T-helper 1 cell treated with Interleukin-12 subunit alpha and Interleukin-12 subunit beta and Interleukin-4 antibody, amounts not matched to agents 30 μg/mL and 1 μg/mL, for 36 hours (primary cell): Measurements from ENCODE around the gene DNMT3L.

ENCODE experiments used
- H3K27ac Mint-ChIP-seq: one replicate; pipeline ENCODE4 v1.8.0; 2021; ENCODE audit warnings: mild to moderate bottlenecking, mixed read lengths
- H3K27me3 Mint-ChIP-seq: one replicate; pipeline ENCODE4 v1.8.0; 2021; ENCODE audit warnings: low read depth, mixed read lengths
- H3K36me3 Mint-ChIP-seq: one replicate; pipeline ENCODE4 v1.8.0; 2021; ENCODE audit warnings: low read depth, mixed read lengths
- H3K4me1 Mint-ChIP-seq: one replicate; pipeline ENCODE4 v1.8.0; 2021; ENCODE audit warnings: low read depth, mixed read lengths
- H3K4me3 Mint-ChIP-seq: one replicate; pipeline ENCODE4 v1.8.0; 2021; ENCODE audit warnings: mild to moderate bottlenecking, moderate library complexity, mixed read lengths
- H3K9me3 Mint-ChIP-seq: one replicate; pipeline ENCODE4 v1.8.0; 2021; ENCODE audit warnings: mixed read lengths

Gene DNMT3L

GRCh38 chr21:44299085-44299457 lies 37.4 kb upstream of the DNMT3L start:
- Mint-ChIP-seq H3K36me3 (peaks cover 2% of the 10 kb centered on the region), H3K27me3 (no peaks in the 10 kb centered on the region), H3K4me3 (peak overlapping the region; percentile 83), H3K4me1 (peaks cover 39% of the 10 kb centered on the region), H3K27ac (peak overlapping the region; percentile 91), H3K9me3 (no peaks in the 10 kb centered on the region)

- H3K4me3 Mint-ChIP-seq = peak overlapping the region; percentile 40
- no peaks in the 10 kb centered on the region for H3K27me3 Mint-ChIP-seq
- H3K4me1 Mint-ChIP-seq = peaks cover 33% of the 10 kb centered on the region
- H3K9me3 Mint-ChIP-seq = no peaks in the 10 kb centered on the region
- H3K27ac Mint-ChIP-seq = peak overlapping the region; percentile 63
- H3K36me3 Mint-ChIP-seq = peaks cover 2% of the 10 kb centered on the region
Measured at GRCh38 chr21:44298301-44298700, 36.6 kb upstream of the DNMT3L start.

- no peaks in the 10 kb centered on the region for H3K9me3 Mint-ChIP-seq
- peaks cover 32% of the 10 kb centered on the region for H3K4me1 Mint-ChIP-seq
- no peaks in the 10 kb centered on the region for H3K27me3 Mint-ChIP-seq
- H3K36me3 Mint-ChIP-seq = peaks cover 2% of the 10 kb centered on the region
- H3K27ac Mint-ChIP-seq = peak overlapping the region; percentile 63
- peak overlapping the region; percentile 40 for H3K4me3 Mint-ChIP-seq
Measured at GRCh38 chr21:44297525-44298290, 36.0 kb upstream of the DNMT3L start.

GRCh38 chr21:44296916-44297315 lies 35.2 kb upstream of the DNMT3L start:
- H3K4me1 Mint-ChIP-seq = peaks cover 26% of the 10 kb centered on the region
- peaks cover 2% of the 10 kb centered on the region for H3K36me3 Mint-ChIP-seq
- no peak overlapping the region for H3K4me3 Mint-ChIP-seq
- no peaks in the 10 kb centered on the region for H3K27me3 Mint-ChIP-seq
- no peaks in the 10 kb centered on the region for H3K9me3 Mint-ChIP-seq
- H3K27ac Mint-ChIP-seq = no peak overlapping the region

GRCh38 chr21:44296103-44296519 lies 34.4 kb upstream of the DNMT3L start:
- no peak overlapping the region for H3K4me3 Mint-ChIP-seq
- peaks cover 2% of the 10 kb centered on the region for H3K36me3 Mint-ChIP-seq
- no peaks in the 10 kb centered on the region for H3K9me3 Mint-ChIP-seq
- no peak overlapping the region for H3K27ac Mint-ChIP-seq
- peaks cover 23% of the 10 kb centered on the region for H3K4me1 Mint-ChIP-seq
- H3K27me3 Mint-ChIP-seq = no peaks in the 10 kb centered on the region

DNA sequence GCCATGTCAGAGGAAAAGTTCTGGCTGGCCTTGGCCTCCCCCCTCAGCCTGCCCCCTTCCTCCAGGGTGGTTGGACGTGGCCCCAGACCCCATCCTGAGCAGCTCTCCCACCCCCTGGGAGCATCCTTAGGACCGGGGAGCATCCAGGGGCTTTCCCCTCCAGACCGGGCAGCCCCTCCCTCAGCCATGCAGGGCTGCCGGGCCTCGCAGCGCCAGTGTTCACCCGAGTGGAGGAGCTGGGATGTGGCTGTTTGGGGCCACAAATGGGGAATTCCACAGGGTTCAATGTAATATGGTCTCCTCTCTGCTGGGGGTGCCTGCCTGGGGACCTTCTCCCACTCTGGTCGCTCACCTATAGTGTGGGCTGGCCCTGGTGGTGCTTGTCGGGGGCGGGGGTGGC lies 33.9 kb upstream of the DNMT3L start:
- H3K4me3 Mint-ChIP-seq = peak overlapping the region; percentile 34
- H3K9me3 Mint-ChIP-seq = no peaks in the 10 kb centered on the region
- H3K4me1 Mint-ChIP-seq = peaks cover 20% of the 10 kb centered on the region
- no peaks in the 10 kb centered on the region for H3K27me3 Mint-ChIP-seq
- peak overlapping the region; percentile 15 for H3K27ac Mint-ChIP-seq
- no peaks in the 10 kb centered on the region for H3K36me3 Mint-ChIP-seq

- Mint-ChIP-seq H3K4me3 (peak overlapping the region; percentile 34), H3K9me3 (no peaks in the 10 kb centered on the region), H3K36me3 (no peaks in the 10 kb centered on the region), H3K4me1 (peaks cover 20% of the 10 kb centered on the region), H3K27me3 (no peaks in the 10 kb centered on the region), H3K27ac (peak overlapping the region; percentile 15)
Measured at GRCh38 chr21:44295163-44295573, 33.5 kb upstream of the DNMT3L start.

- H3K9me3 Mint-ChIP-seq = no peaks in the 10 kb centered on the region
- H3K4me3 Mint-ChIP-seq = no peak overlapping the region
Measured at GRCh38 chr21:44294391-44295162, 32.9 kb upstream of the DNMT3L start.

GRCh38 chr21:44293551-44294231 lies 32.0 kb upstream of the DNMT3L start:
- peak overlapping the region; percentile 41 for H3K27ac Mint-ChIP-seq
- H3K27me3 Mint-ChIP-seq = no peaks in the 10 kb centered on the region
- no peaks in the 10 kb centered on the region for H3K9me3 Mint-ChIP-seq
- H3K4me1 Mint-ChIP-seq = peaks cover 15% of the 10 kb centered on the region
- no peaks in the 10 kb centered on the region for H3K36me3 Mint-ChIP-seq
- H3K4me3 Mint-ChIP-seq = peak overlapping the region; percentile 37

More at GRCh38 chr21:44294391-44295162, 32.9 kb upstream of the DNMT3L start:
- no peaks in the 10 kb centered on the region for H3K27me3 Mint-ChIP-seq
- H3K36me3 Mint-ChIP-seq = no peaks in the 10 kb centered on the region
- H3K4me1 Mint-ChIP-seq = peaks cover 20% of the 10 kb centered on the region
- H3K27ac Mint-ChIP-seq = no peak overlapping the region

- no peaks in the 10 kb centered on the region for H3K9me3 Mint-ChIP-seq
- no peak overlapping the region for H3K27ac Mint-ChIP-seq
- H3K27me3 Mint-ChIP-seq = no peaks in the 10 kb centered on the region
- peaks cover 7% of the 10 kb centered on the region for H3K4me1 Mint-ChIP-seq
- no peak overlapping the region for H3K4me3 Mint-ChIP-seq
- no peaks in the 10 kb centered on the region for H3K36me3 Mint-ChIP-seq
Measured at GRCh38 chr21:44292812-44293195, 31.1 kb upstream of the DNMT3L start.

- Mint-ChIP-seq H3K4me1 (peaks cover 6% of the 10 kb centered on the region), H3K27ac (no peak overlapping the region), H3K36me3 (no peaks in the 10 kb centered on the region), H3K9me3 (no peaks in the 10 kb centered on the region), H3K4me3 (no peak overlapping the region), H3K27me3 (no peaks in the 10 kb centered on the region)
Measured at GRCh38 chr21:44291936-44292811, 30.5 kb upstream of the DNMT3L start.

DNA sequence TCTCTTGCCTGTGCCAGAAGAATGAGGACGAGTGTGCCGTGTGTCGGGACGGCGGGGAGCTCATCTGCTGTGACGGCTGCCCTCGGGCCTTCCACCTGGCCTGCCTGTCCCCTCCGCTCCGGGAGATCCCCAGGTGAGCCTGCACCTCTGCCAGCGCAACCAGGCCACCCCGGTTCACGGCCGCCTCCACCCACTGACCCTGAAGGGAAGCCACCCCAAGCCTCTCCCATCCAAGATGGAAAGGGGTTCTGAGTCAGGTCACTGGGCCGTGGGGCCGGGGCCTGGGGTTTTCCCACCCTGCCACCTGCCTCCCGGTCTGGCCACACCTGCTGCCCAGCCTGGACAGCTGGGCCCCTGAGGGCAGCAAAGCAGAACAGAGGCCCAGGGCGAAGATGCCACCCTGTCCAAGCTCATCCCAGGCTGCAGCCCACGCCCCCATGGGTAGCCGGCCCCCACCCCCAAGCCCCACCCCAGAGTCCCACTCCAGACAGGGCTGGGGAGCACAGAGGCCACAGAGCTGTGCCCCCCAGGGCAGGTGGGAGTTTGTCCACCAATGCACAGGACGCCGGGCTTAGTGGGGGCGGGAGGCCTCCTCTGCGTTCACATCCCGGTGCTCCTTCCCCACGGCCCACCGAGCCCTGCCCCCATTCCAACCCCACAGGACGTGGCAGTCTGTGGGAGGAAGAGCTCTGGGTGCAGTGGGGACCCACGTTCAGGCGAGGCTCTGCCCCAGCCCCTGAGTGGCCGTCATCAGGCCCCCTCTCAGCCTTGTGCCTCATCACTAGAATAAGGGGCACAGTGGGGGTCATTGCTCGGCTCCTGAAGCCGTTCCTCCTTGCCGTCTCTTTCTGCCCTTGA lies 29.6 kb upstream of the DNMT3L start:
- Mint-ChIP-seq H3K27me3 (no peaks in the 10 kb centered on the region), H3K36me3 (no peaks in the 10 kb centered on the region), H3K4me1 (peaks cover 6% of the 10 kb centered on the region), H3K4me3 (no peak overlapping the region), H3K27ac (no peak overlapping the region), H3K9me3 (no peaks in the 10 kb centered on the region)

DNA sequence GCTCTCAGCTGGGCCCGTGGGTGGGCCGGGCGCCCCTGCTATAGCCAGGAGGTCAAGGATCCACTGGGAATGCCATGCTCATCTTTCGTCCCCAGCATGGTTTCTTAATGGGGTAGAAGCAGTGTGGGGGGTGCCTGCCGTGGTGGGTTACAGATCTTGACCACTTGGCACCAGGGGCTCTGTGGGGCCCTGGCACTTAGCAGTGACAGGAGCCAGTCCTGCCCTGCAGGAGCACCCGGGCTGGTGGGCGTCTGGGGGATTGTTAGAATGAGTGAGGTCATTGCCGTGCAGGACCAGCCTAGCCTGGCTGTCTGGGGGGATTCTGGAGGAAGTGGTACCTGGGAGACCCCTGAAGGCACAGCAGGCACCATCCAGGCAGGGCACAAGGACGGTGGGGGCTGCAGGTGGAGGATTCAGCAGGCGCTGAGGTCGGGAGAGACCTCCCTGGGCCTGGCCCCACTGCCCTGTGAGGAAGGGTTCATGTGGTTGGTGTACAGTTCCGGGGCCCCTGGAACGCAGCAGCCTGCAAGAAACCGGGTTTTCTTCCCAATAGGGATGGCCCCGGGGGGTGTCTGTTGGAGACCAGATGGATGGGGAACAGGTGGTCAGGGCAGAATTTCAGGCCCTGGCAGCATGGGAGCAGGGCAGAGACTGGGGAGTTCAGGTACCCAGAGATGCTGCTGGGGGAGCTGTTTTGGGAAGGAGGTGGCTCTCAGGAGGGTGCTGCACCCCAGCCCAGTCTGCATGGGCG lies 28.8 kb upstream of the DNMT3L start:
- H3K27me3 Mint-ChIP-seq = no peaks in the 10 kb centered on the region
- no peak overlapping the region for H3K4me3 Mint-ChIP-seq
- no peaks in the 10 kb centered on the region for H3K36me3 Mint-ChIP-seq
- H3K4me1 Mint-ChIP-seq = peaks cover 6% of the 10 kb centered on the region
- H3K9me3 Mint-ChIP-seq = no peaks in the 10 kb centered on the region
- H3K27ac Mint-ChIP-seq = no peak overlapping the region
